GM19372 (cell line): ENCODE results near the gene CFL2.
A peak's percentile ranks its signal among the peaks of the same experiment; 100 is the strongest.
"Not testable (repeated sequence)": the region's sequence is repeated elsewhere in the genome, so short reads cannot be mapped to it uniquely, and the experiment has no call there.

Experiments
- ATAC-seq: cut with Tn5 transposase; IDR thresholded peaks from one replicate; pipeline ENCODE4 v1.9.1; 2021; ENCODE audit warnings: mild to moderate bottlenecking, low read depth, moderate library complexity; ENCODE audit not compliant: unreplicated experiment

The CFL2 gene

DNA sequence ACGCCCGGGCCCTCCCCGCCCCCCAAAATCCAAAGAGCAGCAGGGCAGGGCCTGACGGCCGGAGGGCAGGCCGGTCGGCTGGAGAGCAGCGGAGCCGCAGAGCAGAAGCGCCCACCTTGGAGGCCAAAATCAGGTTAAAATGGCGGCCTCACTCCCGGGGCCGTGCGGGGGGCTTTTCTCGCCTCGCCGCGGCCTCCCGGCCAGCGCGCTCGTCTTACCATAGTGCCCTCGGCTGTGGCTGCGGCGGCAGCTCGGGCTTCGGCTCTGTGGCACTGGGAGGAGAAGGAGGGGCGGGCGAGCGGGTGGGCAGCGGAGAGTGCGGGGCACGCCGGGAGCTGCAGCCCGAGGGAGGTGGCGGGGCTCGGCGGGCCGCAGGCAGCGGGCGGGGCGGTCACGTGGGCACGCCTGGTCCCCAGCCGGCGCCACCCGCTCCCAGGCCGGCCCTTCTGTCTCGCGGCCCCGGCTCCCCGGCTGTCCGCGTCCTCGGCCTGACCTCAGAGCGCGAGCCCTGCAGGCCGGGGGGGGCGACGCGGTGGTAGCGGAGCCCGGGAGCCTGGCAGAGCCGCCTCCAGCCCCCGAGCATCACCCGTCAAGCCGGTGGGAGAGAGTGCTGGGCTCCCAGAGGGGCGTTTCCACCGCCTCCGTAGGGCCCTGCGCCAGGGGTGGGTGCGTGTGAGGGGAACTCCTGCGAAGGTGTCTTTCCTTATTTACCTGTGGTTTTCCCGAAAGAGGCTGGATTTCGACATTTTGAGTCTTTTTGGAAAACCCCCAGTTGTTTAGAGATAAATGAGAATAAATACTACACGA, at the start of gene CFL2:
CFL2 (minus strand) TSS at position 274 of the 807 bp plus-strand sequence; CDS start at position 221, 53 bp downstream.
- peak; percentile 86 for ATAC-seq

- no peak for ATAC-seq
These were observed 40.8 kb upstream of the CFL2 start for GRCh38 chr14:34755215-34755614.

DNA sequence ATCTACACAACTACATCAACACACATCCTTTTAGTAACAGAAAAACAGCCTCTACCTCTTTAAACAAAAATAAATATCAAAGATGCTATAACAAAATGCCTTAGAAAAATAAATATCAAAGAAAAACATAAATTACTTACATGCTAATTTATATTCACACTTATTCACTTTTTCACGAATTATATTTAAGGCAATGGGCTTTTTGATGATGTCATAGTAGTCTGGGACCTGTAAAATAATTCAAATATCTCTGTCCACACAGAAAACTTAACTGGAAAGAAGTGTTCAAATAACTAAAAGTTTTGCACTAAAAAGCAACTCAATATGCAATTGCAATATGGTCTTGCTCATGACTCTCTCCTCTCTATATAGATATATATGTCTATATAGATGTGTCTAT, 40.3 kb upstream of the CFL2 start:
- no peak for ATAC-seq

DNA sequence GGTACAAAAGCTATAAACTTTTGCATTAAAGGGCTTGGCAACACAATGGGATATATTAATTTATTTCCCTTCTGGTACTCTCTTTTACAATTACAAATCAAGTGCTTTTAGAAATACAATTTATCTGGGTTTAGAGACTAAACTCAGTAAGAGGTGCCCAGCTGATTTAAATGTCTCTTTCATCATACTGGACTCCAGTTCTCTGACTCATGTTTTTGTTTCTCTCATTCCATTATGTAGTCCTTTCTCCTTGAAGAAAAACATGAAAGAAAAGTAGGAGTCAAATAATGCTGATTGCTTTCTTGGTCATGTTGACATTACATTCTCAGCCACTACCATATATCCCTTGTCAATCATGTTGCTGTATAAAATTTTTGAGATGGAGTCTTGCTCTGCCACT, 36.3 kb upstream of the CFL2 start:
- ATAC-seq = no peak

- no peak for ATAC-seq
These were observed 35.8 kb upstream of the CFL2 start for GRCh38 chr14:34750233-34750632.

DNA sequence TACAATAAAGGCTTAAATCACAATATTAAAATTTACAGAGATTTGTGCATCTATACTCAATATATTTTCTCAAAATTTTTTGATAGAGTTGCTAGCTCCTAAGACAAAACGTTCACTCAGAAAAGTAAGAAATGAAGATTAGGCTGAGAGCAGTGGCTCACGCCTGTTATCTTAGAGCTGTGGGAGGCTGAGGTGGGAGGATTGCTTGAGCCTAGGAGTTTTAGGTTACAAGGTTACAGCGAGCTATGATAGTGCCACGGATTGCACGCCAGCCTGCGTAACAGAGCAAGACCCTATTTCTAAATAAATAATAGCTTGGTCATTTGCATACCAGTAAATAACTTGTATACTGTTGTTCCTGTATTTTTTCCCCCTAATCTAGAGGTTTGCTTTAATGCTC, 35.0 kb upstream of the CFL2 start:
- no peak for ATAC-seq

DNA sequence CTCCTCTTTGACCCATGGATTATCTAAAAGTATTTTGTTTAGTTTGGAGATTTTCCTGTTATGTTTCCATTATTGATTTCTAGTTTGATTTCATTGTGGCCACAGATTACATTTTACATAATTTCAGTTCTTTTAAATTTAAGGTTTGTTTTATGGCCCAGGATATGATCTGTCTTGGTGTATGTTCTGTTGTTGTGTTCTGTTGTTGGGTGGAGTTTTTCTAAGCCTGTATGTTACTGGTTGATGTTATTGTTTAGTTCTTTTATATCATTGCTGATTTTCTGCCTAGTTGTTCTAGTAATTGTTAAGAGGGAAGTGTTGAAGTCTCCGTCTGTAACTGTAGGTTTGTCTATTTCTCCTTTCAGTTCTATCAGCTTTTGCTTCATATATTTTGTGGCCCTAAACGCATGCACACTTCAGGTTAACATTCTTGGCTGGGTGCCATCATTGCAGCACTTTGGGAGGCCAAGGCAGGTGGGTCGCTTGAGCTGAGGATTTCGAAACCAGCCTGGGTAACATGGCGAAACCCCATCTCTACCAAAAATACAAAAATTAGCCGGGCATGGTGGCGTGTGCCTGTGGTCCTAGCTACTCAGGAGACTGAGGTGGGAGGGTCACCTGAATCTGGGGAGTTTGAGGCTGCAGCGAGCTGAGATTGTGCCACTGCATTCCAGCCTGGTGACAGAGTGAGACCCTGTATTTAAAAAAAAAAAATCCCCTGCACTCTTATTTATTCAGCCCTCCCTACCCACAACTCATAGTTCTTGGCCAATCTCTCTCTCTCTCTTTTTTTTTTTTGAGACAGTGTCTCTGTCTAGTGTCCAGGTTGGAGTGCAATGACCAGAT, 28.1 kb upstream of the CFL2 start:
- ATAC-seq = no peak

DNA sequence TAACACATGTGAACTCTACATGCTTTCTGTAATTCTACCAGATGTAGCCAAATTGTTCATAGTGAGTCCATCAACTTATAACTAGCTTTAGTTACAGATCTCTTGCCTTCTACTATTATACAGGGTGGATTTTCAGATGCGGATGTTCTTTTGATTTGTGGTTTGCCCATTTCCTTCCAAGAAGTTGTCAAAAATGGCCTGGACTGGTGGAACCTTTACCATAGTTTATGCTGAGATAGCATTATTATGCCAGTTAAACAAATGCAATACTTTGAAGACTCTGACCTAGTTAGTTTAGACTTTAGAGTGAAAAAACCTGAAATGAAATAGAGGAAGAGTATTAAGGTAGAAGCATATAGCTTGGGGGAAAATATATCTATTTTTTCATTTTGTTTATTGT, 27.4 kb upstream of the CFL2 start:
- ATAC-seq = no peak

DNA sequence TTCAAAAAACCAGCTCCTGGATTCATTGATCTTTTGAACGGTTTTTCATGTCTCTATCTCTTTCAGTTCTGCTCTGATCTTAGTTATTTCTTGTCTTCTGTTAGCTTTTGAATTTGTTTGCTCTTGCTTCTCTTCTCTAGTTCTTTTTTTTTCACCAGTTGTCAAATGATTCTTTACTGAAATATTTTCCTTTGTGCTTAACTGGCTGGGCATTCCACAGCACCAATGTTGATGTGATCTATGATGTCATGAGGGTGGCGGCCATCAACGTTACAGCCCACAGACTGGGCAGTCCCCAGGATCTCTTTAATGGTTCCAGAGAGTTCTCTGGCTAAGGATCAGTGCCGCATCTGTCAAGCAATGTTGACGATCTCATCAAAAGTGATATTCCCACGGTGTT, 25.7 kb upstream of the CFL2 start:
- ATAC-seq = not testable (repeated sequence)

DNA sequence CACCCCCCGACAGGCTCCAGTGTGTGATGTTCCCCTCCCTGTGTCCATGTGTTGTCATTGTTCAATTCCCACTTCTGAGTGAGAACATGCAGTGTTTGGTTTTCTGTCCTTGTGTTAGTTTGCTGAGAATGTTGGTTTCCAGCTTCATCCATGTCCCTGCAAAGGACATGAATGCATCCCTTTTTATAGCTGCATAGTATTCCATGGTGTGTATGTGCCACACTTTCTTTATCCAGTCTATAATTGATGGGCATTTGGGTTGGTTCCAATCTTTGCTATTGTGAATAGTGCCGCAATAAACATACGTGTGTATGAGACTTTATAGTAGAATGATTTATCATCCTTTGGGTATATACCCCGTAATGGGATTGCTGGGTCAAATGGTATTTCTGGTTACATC, 22.7 kb upstream of the CFL2 start:
- ATAC-seq = not testable (repeated sequence)

DNA sequence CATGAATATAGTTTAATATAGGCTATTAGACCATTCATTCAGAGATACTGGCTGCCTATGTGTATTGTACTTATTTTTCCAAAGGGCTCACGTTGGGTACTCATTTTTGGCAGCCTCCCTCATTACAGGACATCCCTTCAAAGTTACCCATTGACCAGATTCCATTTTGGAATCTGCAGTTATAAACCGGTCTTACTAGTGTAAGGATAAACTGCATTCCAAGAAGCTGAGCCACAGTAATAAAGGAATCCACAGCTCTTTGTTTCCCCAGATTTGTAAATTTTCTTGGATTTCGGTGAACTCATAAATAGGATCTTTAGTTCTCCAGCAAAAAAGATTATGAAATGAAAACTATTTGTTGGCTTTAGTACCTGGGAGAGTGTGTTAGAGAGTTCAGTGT, 18.9 kb upstream of the CFL2 start:
- ATAC-seq = no peak

DNA sequence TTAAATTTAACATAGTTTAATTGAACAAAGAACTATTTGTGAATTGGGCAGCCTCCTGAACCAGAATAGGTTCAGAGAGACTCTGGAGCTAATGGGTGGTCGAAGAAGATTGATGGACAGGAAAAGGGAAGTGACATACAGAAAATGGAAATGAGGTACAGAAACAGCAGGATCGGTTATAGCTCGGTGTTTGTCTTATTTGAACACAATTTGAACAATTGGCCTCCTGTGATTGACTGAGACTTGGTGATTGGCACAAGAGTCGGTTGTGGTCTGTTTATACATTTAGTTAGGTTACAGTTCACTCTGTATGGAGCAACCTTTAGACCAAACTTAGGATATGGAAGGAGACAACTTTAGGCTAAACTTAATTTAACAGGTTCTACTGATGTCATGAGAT, 18.4 kb upstream of the CFL2 start:
- ATAC-seq = no peak

- ATAC-seq = no peak
These were observed 9.5 kb upstream of the CFL2 start for GRCh38 chr14:34723867-34724266.

- no peak for ATAC-seq
These were observed 8.5 kb upstream of the CFL2 start for GRCh38 chr14:34722723-34723545.

DNA sequence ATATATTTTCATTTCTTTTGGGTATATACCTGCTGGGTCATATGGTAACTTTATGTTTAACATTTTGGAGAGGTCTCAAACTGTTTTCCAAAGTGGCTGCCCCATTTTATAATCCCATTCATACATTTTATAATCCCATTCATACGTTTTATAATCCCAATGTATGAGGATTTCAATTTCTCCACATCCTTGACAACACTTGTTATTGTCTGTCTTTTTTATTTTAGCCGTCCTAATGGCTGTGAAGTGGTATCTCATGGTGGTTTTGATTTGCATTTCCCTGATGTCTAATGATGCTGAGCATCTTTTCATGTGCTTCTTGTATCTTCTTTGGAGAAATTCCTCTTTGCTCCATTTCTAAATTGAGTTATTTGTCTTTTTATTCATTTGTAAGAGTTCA, 6.7 kb upstream of the CFL2 start:
- ATAC-seq = no peak

GRCh38 chr14:34718750-34719304, 4.4 kb upstream of the CFL2 start:
- ATAC-seq = no peak

DNA sequence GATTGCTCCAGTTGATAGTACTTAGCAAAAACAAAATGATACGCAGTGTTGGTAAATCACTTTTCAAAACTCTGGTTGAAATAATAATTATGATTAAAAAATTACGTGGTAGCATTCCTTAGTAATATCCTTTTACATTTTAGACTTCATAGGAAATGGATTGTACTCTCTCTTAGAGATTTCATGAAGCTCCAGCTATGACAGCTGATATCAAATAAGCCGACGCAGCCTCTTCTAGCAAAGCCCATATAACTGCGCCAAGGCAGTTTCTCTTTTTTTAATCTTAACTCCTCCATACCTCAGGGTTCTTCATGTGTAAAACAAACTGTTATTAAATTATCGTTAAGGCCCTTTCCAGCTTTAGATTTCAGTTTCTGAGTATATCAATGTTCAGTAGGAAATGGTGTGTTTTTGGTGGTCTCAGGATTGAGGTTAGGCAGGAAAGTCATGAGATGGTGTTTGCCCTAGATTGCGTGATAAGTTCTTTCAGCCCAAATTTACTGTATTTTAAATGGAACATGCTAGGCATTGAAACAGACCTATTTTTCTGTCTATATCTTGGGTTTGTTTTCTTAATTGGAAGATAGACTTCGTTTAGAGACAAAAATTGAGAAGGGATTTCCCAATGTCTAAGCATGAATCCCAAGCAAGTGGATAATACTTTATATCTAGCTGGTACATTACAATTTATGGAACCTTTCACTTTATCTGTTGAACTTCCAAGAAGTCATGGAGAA, 902 bp upstream of the CFL2 start:
- no peak for ATAC-seq

GRCh38 chr14:34713681-34714319, 593 bp downstream of the CFL2 start:
- peak; percentile 11 for ATAC-seq

DNA sequence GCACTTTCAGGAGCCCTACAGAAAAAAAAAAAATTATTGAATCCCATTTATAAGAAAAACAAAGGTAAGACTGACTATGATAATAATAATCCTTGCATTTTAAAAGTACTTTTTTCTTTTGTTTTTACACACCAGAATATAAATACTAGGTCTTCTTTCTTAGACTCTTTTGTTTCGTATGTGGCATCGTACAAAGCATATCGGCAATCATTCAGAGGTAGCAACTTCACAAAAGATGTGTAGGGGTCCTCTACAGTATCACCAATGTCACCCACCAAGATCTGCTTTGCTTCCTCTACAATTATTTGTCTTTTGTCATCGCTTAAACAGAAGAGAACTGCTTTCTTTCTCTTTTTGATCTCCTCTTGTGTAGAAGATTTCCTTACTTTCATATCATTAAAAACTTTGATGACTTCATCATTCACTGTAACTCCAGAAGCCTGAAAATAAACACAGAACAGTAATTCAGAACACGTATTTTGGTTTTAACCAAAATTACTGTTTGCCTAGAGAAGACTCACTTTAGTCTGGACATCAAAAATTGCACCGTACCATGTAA, 1.2 kb downstream of the CFL2 start:
- ATAC-seq = no peak
